GM19035 (cell line): ENCODE results near the gene NCOA6.
"Not testable (repeated sequence)": the region's sequence is repeated elsewhere in the genome, so short reads cannot be mapped to it uniquely, and the experiment has no call there.

Experiments
- ATAC-seq: cut with Tn5 transposase; IDR thresholded peaks from one replicate; pipeline ENCODE4 v1.9.1; 2021; ENCODE audit not compliant: unreplicated experiment

Gene NCOA6

DNA sequence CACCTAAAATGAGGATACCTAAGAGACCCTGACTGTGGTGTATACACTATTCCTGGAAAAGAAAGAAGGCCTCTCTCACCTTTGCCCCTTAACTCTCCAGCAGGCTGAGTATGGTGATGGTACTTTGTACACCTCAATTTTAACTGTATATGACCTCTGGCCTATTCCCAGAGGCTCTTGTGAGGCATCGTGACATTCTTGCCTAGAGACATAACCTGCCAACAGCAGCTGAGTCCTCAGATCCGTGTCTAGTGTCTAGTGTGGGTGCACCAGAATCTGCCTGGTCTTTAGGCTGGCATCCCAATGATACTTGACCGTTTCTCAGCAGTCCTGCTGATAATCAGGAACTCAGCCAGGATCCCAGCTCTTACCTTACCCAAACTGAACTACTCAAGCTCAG lies 101.3 kb downstream of the NCOA6 start:
- no peak for ATAC-seq

GRCh38 chr20:34722560-34722959 lies 102.9 kb downstream of the NCOA6 start:
- not testable (repeated sequence) for ATAC-seq

- no peak for ATAC-seq
Measured at GRCh38 chr20:34720266-34720665, 105.2 kb downstream of the NCOA6 start.

GRCh38 chr20:34719242-34720017 lies 106.0 kb downstream of the NCOA6 start:
- peak; percentile 89 for ATAC-seq

DNA sequence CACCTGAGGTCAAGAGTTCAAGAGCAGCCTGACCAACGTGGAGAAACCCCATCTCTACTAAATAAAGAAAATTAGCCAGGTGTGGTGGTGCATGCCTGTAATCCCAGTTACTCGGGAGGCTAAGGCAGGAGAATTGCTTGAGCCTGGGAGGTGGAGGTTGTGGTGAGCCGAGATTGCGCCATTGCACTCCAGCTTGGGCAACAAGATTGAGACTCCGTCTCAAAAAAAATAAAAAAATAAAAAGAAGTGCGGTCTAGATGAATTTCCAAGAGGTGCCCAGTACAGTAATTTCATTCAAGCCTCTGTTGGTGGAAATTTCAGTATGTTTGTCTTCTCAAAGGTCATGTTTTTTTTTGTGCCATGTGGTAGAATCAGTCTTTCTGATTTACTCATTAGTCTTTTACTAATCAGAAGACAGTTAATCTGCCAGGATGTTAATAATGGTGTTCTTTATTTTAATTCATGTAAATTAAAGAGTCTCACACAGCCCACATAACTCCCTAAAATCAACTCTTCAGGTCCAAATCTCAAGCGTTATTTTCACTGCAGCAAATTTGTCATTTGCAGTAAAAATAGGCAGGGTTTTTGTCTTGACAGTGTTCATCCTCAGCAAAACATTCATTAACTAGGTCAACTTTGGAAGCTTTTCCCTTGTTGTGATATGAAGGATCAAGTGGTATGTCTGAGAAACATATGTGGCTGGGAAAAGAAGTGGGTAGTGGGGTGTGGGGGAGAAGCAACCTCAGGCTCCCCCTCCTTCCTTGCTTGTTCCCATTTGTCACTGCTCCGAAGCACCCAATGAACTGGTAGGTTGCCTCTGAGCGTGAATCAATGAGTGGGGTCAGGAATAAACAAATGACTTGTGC lies 108.0 kb downstream of the NCOA6 start:
- ATAC-seq = no peak

DNA sequence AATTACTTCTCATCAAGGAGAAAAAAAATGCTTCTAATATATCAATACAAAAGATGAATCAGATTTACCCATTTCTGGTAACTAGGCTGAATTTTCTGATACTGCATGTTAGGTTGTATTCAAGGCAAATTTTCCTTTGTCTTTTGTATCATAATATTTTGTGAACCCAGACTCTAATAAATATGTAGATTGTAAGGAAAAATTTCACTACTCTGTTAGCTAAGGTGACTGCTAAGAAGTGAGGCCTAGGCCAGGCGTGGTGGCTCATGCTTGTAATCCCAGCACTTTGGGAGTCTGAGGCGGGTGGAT lies 108.6 kb downstream of the NCOA6 start:
- ATAC-seq = no peak

DNA sequence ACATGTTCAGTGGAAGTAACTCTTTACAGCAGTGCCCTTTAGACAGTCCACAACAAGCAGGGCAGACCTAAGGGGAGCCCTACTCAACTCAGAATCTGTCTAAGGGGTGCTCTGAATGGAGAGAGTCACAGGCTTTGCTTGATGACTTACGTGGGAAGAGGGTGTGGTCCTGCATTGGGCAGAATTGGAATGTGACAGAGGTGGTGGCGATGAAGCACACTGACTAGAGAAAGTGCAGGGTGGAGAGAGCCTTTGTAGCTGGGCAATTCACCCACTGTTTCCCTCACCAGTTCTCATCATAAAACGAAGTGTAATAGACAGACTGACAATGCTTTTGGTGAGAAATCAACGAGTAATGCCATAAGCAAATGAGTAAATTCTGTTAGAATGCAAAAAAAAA lies 110.1 kb downstream of the NCOA6 start:
- ATAC-seq = no peak

DNA sequence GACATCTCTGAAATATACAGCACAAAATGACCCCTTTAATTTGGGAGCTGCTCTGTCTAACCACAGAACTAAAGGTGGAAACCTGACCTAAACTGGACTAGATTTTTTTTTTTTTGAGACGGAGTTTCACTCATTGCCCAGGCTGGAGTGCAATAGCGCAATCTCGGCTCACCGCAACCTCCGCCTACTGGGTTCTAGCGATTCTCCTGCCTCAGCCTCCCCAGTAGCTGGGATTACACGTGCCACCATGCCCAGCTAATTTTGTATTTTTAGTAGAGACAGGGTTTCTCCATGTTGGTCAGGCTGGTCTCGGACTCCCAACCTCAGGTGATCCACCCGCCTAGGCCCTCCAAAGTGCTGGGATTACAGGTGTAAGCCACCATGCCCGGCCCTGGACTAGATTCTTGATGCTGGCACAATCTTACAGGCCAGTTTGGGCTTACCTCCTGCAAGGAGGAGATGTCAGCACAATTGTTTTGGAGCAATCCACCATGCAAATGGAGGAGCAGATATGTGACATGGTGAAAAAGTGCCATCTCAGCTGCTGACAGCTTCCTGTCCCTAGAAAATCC lies 111.4 kb downstream of the NCOA6 start:
- not testable (repeated sequence) for ATAC-seq

DNA sequence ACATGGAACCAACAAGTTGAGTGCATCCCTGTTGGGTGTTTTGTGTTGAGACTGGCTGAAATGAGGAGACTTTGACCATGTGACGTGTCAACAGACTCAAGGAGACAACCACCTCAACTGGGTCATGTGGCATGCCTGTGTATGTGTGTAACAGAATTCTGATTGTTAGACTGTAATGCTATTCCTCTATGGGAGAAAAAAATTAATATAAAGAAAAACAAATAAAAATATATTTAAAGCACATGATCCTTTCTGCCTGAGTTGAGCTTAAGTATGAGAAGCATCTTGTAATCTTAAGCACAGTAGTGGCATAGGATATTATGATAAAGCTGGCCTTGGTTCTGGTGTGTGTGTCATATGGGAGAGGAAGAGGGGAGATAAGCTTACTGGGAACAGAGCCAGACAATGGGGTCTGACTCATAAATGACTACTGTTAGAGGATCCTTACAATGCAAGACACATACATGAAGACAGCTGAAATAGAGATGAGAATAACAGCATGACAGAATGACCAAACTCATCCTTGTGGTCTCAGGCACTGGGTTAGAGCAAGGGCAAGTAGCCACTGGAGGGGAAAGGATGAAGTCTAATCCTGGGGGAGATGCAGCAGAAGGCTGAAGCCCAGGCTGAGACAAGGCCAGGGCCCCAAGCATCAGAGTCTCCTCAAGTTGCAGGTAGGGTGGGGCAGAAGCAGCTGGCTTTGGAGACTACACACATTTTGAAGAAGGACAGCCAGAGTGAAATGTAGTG lies 112.1 kb downstream of the NCOA6 start:
- ATAC-seq = no peak

DNA sequence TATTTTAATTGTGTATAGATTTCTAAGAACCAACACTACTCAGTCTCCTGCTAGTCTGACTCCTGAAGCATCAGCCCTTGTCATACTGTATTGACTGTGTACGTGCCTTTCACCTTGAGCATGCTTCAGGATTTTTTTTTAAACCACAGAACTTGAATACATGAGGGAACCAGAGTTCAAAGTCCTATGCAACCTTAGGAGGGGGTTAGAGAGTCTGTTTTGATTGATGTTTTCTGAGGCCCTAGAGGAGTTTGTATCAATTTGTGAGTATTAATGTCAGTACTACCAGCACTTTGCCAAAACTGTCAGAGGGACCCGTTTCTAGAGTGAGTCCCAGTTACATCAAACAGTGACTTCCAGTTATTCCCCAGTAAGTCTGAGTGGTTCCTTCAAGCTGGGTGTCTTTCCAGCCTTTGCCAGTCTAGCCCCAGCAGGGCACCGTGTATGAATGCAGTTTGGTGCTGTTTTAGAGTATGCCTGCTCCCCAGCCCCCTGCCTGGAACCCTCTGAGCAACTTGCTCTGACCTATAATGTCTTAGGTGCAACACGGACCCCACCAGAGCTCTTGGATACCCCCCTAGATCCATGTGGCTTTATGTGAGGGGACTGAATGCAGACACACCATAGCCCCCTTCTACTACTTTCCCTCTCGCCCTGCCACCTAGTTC lies 112.8 kb downstream of the NCOA6 start:
- no peak for ATAC-seq

- no peak for ATAC-seq
Measured at GRCh38 chr20:34711813-34712430, 113.5 kb downstream of the NCOA6 start.

DNA sequence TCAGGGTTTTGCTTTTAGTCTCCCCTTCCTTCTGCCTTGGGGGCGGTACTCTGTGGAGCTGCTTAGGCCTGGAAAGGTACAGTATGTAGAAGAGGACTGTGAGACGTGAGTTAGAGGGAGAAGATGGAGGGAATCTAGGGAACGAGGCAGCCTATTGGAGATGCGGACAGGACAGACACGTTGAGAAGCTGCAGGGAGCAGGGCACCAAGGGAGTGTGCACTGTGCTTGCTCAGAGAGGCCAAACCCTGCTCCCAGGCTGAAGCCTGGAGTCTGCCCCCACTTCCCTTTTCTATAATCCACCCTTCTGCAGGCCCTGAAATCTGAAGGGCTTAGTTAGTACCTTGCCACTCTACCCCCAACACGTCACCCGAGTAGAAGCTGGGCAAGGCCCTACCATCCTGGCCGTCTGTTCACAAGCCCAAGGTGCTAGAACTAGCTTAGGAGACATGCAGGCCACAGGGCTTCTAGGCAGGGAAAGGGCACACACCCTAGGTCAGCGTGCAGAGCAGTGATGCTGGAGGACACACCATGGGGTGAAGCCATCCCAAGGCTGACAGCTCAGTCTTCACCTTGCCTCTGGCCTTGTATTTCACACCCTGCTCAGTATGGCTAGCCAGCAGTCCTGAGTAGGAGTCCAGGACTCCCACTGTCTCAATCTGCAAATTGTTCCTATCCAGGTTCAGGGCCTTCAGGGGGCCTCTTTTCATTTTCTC lies 114.4 kb downstream of the NCOA6 start:
- no peak for ATAC-seq

DNA sequence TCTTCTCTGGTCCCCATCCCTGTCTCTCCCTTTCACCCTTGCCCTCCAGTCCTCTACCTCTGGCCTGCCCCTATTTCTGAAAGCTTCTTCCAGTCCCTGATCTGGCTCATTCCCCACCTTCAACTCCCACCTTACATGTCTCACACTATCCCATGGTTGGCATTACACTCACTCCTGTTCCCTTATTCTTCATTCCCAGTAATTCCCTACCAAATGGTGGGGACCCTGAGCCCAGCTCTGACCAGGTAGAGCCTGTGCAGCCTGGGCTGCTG lies 114.9 kb downstream of the NCOA6 start:
- no peak for ATAC-seq

DNA sequence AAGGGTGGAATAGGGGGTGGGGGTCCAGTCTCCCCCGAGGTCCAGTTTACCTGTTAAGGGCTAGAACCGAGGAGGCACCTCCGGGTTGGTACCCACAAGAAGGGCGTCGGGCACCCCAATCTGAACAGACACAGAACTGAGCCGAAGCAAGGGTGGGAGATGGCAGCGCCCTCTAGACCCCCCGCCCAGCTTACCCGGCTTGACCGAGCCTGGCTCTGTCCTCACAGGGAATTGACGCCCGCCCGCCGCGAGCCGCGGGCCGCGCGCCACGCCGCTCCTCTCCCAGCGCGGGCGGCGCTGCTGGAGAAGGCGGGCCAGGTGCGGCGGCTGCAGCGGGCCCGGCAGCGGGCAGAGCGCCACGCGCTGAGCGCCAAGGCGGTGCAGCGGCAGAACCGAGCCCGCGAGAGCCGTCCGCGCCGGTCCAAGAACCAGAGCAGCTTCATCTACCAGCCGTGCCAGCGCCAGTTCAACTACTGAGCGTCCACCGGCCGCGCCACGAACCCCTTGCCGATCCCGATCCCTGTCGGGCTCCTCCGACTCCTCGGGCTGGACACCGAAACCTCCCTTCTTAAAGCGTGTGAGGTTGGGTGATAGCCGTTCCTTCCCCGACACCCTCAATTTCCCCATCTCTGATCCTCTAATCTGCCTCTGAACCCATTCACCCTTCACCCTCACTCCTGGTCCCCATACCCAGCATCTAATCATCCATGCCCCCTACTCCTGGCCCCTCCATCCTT lies 115.5 kb downstream of the NCOA6 start:
- ATAC-seq = peak; percentile 41

DNA sequence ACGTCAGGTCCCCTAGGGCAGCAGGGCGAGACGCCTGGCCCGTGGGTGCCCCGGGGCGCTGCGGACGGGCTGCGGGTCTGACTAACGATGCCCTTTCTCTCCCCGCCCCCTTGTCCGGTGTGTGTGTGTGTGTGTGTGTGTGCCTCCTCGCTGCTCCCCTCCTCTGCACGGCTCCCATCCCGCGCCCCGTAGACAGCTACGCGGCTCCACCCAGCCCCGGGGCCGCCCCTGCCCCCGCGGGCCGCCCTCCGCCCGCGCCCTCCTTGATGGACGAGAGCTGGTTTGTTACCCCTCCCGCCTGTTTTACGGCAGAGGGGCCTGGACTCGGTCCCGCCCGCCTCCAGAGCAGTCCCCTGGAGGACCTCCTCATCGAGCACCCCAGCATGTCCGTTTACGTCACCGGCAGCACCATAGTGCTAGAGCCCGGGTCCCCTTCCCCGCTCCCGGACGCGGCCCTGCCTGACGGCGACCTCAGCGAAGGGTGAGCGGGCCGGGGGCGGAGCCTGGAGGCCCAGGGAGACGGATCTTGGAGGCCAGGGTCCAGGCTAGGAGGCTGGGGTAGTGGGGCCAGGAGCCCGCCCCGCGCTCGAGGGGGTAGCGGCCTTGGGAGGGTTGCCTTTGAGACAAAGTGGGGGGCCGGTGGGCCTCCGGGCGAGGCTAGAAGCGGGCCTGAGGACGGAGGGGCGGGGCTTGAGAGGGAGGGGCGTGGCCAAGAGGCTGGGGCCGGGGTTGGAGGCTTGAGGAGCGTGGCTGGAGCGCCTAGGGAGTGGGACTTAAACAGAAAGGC lies 116.2 kb downstream of the NCOA6 start:
- ATAC-seq = peak; percentile 49

DNA sequence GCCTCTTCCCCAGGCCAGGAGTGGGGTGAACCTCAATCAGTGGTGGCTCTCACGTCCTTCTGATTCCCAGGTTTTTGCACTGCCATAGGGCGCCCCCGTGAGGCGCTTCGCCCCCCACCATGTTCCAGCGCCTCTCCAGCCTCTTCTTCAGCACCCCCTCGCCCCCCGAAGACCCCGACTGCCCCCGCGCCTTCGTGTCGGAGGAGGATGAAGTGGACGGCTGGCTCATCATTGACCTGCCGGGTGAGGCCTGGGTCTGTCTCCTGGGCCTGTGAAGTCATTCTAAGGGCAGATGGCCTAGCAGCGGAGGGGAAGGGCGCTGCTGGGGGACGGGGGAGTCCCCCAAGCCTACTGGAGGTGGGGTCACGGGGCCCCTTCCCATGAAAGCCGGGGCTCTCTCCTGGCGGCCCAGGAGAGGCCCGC lies 116.8 kb downstream of the NCOA6 start:
- peak; percentile 12 for ATAC-seq

DNA sequence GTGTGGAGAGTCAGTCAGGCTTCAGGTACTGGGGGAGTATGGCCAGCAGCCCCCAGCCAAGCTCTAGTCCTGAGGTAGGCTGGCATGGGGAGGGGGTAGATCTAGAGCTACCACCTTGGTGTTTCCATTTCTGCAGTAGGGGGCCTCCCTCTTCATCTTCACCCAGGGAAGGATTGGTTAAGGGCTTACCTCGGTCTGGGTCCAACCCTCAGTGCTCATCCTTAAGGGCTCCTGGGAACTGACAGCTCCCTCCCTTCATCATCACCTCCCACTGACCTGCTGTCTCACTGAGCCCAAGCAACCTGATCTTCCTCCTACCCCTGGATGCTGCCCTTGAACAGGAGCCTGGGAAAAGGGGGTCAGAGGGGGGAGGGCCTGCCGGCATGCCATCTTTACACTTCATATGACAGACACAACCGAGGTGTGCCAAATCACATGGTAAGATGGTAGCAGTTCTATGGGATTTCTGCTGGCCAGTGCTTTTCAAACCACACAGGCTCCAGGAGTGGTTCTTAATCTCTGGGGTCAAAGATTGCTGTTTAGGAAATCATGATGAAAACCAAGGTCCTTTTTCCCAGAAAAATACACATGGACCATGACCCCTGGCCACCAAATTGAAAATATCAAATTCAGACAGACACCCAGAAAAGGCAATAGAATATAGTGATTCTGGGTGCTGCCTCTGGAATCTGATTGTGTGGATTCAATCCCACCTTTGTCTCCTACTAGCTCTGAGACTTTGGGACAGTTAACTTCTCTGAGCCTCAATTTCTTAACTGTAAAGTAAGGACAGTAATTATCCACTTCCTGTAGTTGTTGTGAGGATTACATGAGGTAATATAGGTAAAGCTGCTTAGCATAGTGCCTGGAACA lies 118.3 kb downstream of the NCOA6 start:
- no peak for ATAC-seq
